HCT116 (cell line): Measurements from ENCODE around the gene COL26A1. TPM values are rescaled to one million over a fixed set of nuclear protein-coding genes. Genes with fewer than 3 reads are reported as not detected.

Experiments used
- ATAC-seq: fragments of 200-7000 bp; cut with Tn5 transposase; 2 replicates; pipeline ENCODE4 v1.9.1; 2020; ENCODE audit warnings: mild to moderate bottlenecking, moderate library complexity
- BruUV-seq: library from RNA; stranded (reverse); fragments of 400-500 nt; replicated peaks from 2 replicates; lab custom pipeline; 2021; lab: Mats Ljungman, UMichigan
- CTCF ChIA-PET: fragments of 300-600 bp; sonication (Branson Sonifier 250); formaldehyde crosslinking; loops from one replicate; lab custom pipeline; 2021; ENCODE audit warnings: antibody characterized with exemption; lab: Charles Lee
- POLR2A ChIA-PET: fragments of 300-600, 350-600 bp; sonication (Branson Sonifier 250); formaldehyde crosslinking; loops from one replicate; lab custom pipeline; 2021; ENCODE audit warnings: antibody characterized with exemption; lab: Charles Lee
- RAD21 ChIA-PET, 2 experiments: fragments of 300-600 bp; sonication (Branson Sonifier 250); formaldehyde crosslinking; loops; one replicate each; lab custom pipeline; 2023; ENCODE audit warnings: low total read pairs in 2 of 2; ENCODE audit not compliant: uncharacterized antibody in 2 of 2, unreplicated experiment in 2 of 2, low non-redundant PET in 1 of 2; lab: Charles Lee
- DNase-seq: peaks from one replicate; pipeline ENCODE4 v3.0.0-alpha.2; 2010; ENCODE audit warnings: low read depth, low spot score
- H2AFZ ChIP-seq: fragments of 200-600 bp; shearing (Covaris generic), sonication (generic); 2 replicates; pipeline ENCODE4 v1.6.1; 2017; ENCODE audit warnings: low read depth, mixed run types, mixed read lengths, antibody characterized with exemption, low read length; ENCODE audit not compliant: poor library complexity, severe bottlenecking
- H3K27ac ChIP-seq: 2 replicates; pipeline ENCODE4 v1.5.1; 2012; ENCODE audit warnings: low read depth, low read length
- H3K27me3 ChIP-seq: fragments of 200-600 bp; sonication (generic); 2 replicates; pipeline ENCODE4 v1.6.1; 2016; ENCODE audit warnings: mixed run types, low read length, mixed read lengths; ENCODE audit not compliant: insufficient read depth
- H3K36me3 ChIP-seq, 2 experiments: fragments of 200-500 bp in 1 of 2; fragments of 200-600 bp in 1 of 2; sonication (Bioruptor generic) in 1 of 2; sonication (generic) in 1 of 2; 2 replicates each; pipeline versions ENCODE4 v1.5.1 to v1.6.1; 2014 to 2016; ENCODE audit warnings: low read length in 2 of 2, inconsistent platforms in 1 of 2, mixed read lengths in 1 of 2, mixed run types in 1 of 2; ENCODE audit not compliant: insufficient read depth in 2 of 2, control insufficient read depth in 1 of 2
- H3K4me1 ChIP-seq, 2 experiments: fragments of 200-600 bp in 1 of 2; sonication (generic) in 1 of 2; 2 replicates each; pipeline versions ENCODE4 v1.5.1 to v1.6.1; 2012 to 2017; ENCODE audit warnings: low read length in 2 of 2, inconsistent platforms in 1 of 2, mild to moderate bottlenecking in 1 of 2, mixed read lengths in 1 of 2, mixed run types in 1 of 2, moderate library complexity in 1 of 2; ENCODE audit not compliant: insufficient read depth in 2 of 2, control insufficient read depth in 1 of 2
- H3K4me2 ChIP-seq: fragments of 200-600 bp; sonication (generic); 2 replicates; pipeline ENCODE4 v1.6.1; 2017; ENCODE audit warnings: mixed run types, low read length, mixed read lengths
- H3K4me3 ChIP-seq, 2 experiments: fragments of 200-600 bp in 1 of 2; sonication (generic) in 1 of 2; replicated peaks in 1 of 2; 2 replicates each; pipeline ENCODE4 v1.5.1; 2011 to 2016; ENCODE audit warnings: low read length in 2 of 2, control low read depth in 1 of 2, low read depth in 1 of 2, mild to moderate bottlenecking in 1 of 2, mixed read lengths in 1 of 2, mixed run types in 1 of 2
- H3K79me2 ChIP-seq: fragments of 200-600 bp; sonication (generic); 2 replicates; pipeline ENCODE4 v1.6.1; 2017; ENCODE audit warnings: mild to moderate bottlenecking, mixed run types, low read length, moderate library complexity, mixed read lengths; ENCODE audit not compliant: insufficient read depth
- H3K9ac ChIP-seq: fragments of 200-600 bp; sonication (generic); 2 replicates; pipeline ENCODE4 v1.6.1; 2016; ENCODE audit warnings: low read length, mixed read lengths
- H3K9me2 ChIP-seq: fragments of 200-600 bp; sonication (generic), shearing (Covaris generic); 2 replicates; pipeline ENCODE4 v1.6.1; 2017; ENCODE audit warnings: mixed run types, mild to moderate bottlenecking, moderate library complexity; ENCODE audit not compliant: insufficient read depth
- H3K9me3 ChIP-seq, 2 experiments: fragments of 200-500 bp in 1 of 2; fragments of 200-600 bp in 1 of 2; sonication (Bioruptor generic) in 1 of 2; sonication (generic) in 1 of 2; 2 replicates each; pipeline ENCODE4 v1.6.1; 2014 to 2017; ENCODE audit warnings: low read length in 2 of 2, mixed read lengths in 2 of 2, inconsistent platforms in 1 of 2, low read depth in 1 of 2, mild to moderate bottlenecking in 1 of 2, mixed run types in 1 of 2, moderate library complexity in 1 of 2; ENCODE audit not compliant: control insufficient read depth in 1 of 2, insufficient read depth in 1 of 2
- H4K20me1 ChIP-seq: fragments of 200-600 bp; sonication (generic), shearing (Covaris generic); 2 replicates; pipeline ENCODE4 v1.6.1; 2017; ENCODE audit warnings: mixed run types, mild to moderate bottlenecking, moderate library complexity; ENCODE audit not compliant: insufficient read depth
- EGR1 ChIP-seq: IDR thresholded peaks from 2 replicates; pipeline ENCODE4 v1.6.1; 2012; ENCODE audit warnings: low read depth
- ELF1 ChIP-seq: IDR thresholded peaks from 2 replicates; pipeline ENCODE4 v1.6.1; 2012; ENCODE audit warnings: low read depth, borderline replicate concordance
- FOSL1 ChIP-seq: IDR thresholded peaks from 2 replicates; pipeline ENCODE4 v1.6.1; 2012; ENCODE audit warnings: low read depth
- JUND ChIP-seq: IDR thresholded peaks from 2 replicates; pipeline ENCODE4 v1.6.1; 2012
- POLR2AphosphoS5 ChIP-seq: IDR thresholded peaks from 2 replicates; pipeline ENCODE4 v1.6.1; 2011; ENCODE audit warnings: mild to moderate bottlenecking, low read depth, low read length, moderate library complexity
- RAD21 ChIP-seq: IDR thresholded peaks from 2 replicates; pipeline ENCODE4 v1.6.1; 2012; ENCODE audit warnings: low read depth, mild to moderate bottlenecking
- SIN3A ChIP-seq: IDR thresholded peaks from 2 replicates; pipeline ENCODE4 v1.6.1; 2012; ENCODE audit warnings: low read depth
- SP1 ChIP-seq: IDR thresholded peaks from 2 replicates; pipeline ENCODE4 v1.6.1; 2012; ENCODE audit warnings: low read depth
- SRF ChIP-seq: IDR thresholded peaks from 2 replicates; pipeline ENCODE4 v1.6.1; 2012; ENCODE audit warnings: low read depth
- YY1 ChIP-seq: IDR thresholded peaks from 2 replicates; pipeline ENCODE4 v1.6.1; 2011; ENCODE audit warnings: low read length, low read depth, moderate library complexity, mild to moderate bottlenecking; ENCODE audit not compliant: insufficient replicate concordance; ENCODE audit errors: extremely low read depth
- intact Hi-C: fragments of 100-400 bp; cut with micrococcal nuclease; formaldehyde crosslinking; loops from 2 replicates; pipeline ENCODE4 v1.10.0; 2022
- total RNA-seq: library from RNA; stranded (reverse); gene quantifications from one replicate; pipeline ENCODE4 v1.2.1, GENCODE V29; 2021; ENCODE audit not compliant: unreplicated experiment
- TF ChIP-seq, protein P1 (sequence below): IDR thresholded peaks from 2 replicates; pipeline ENCODE4 v1.6.1; 2012
- TF ChIP-seq, protein P2 (sequence below), 3 experiments: fragments of 200-600 bp in 1 of 3; sonication (generic) in 1 of 3; IDR thresholded peaks in 2 of 3; conservative IDR thresholded peaks in 1 of 3; 2 replicates each; pipeline ENCODE4 v1.5.1; 2012 to 2017; ENCODE audit warnings: low read depth in 2 of 3, low read length in 2 of 3, antibody characterized with exemption in 1 of 3, borderline replicate concordance in 1 of 3, control low read depth in 1 of 3, mild to moderate bottlenecking in 1 of 3, mixed read lengths in 1 of 3, mixed run types in 1 of 3, moderate library complexity in 1 of 3; ENCODE audit not compliant: insufficient read depth in 1 of 3

Gene COL26A1
- total RNA-seq, 1 experiment from 2014 or later, result 0.27 TPM

DNA sequence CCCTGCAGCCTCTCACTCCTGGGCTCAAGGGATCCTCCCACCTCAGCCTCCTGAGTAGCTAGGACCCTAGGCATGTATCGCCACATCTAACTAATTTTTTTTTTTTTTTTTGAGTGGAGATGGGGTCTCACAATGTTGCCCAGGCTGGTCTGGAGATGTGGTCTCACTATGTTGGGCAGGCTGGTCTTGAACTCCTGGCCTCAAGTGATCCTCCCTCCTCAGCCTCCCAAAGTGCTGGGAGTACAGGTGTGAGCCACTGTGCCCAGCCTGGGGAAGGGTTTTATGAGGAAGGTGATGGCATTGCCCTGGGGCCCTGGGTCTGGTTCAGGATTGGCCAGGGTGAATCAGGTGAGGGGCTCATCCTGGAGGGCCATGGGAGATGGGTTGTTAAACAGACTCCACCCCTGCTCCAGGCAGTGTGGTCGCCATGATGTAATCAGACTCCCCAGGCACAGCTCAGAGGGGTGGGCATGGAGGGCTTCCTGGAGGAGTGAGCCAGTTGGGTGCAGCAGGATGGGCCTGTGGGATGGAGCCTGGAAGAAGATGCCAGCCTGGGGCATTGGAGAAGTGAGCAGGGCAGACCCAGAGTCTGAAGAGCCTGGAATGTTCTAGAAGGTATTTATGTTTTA is 183.7 kb downstream of the COL26A1 start:
- Histone ChIP-seq H2AFZ (no peak overlapping the region), H3K4me2 (no peak overlapping the region), H3K36me3 (no peaks in the 10 kb centered on the region)
- POLR2A ChIA-PET, result no interaction called here
- TF ChIP-seq SIN3A, result no peak
- TF ChIP-seq POLR2AphosphoS5, result no peak
- TF ChIP-seq JUND, result no peak
- no peak for TF ChIP-seq SRF
- no peak for TF ChIP-seq FOSL1
- no peak for TF ChIP-seq RAD21
- no peak for TF ChIP-seq EGR1
- TF ChIP-seq, protein P1, sequence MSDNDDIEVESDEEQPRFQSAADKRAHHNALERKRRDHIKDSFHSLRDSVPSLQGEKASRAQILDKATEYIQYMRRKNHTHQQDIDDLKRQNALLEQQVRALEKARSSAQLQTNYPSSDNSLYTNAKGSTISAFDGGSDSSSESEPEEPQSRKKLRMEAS, result no peak
- TF ChIP-seq, protein P2, sequence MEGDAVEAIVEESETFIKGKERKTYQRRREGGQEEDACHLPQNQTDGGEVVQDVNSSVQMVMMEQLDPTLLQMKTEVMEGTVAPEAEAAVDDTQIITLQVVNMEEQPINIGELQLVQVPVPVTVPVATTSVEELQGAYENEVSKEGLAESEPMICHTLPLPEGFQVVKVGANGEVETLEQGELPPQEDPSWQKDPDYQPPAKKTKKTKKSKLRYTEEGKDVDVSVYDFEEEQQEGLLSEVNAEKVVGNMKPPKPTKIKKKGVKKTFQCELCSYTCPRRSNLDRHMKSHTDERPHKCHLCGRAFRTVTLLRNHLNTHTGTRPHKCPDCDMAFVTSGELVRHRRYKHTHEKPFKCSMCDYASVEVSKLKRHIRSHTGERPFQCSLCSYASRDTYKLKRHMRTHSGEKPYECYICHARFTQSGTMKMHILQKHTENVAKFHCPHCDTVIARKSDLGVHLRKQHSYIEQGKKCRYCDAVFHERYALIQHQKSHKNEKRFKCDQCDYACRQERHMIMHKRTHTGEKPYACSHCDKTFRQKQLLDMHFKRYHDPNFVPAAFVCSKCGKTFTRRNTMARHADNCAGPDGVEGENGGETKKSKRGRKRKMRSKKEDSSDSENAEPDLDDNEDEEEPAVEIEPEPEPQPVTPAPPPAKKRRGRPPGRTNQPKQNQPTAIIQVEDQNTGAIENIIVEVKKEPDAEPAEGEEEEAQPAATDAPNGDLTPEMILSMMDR (IDR thresholded peaks at IDR 0.05 in 2 of 3, conservative IDR thresholded peaks at IDR 0.05 in 1 of 3; ENCODE audit: borderline replicate concordance in 1 of 3, insufficient read depth in 1 of 3, low read depth in 2 of 3, low read length in 2 of 3), result no peak
- TF ChIP-seq YY1, result no peak
- TF ChIP-seq SP1, result no peak
- TF ChIP-seq ELF1, result no peak
- TF ChIP-seq, all 23 proteins: peak for 0
- ChIA-PET CTCF (no interaction called here), RAD21 (no interaction called here)
- ATAC-seq, result no peak
- Histone ChIP-seq H4K20me1 (no peaks in the 10 kb centered on the region), H3K4me3 (no peak overlapping the region), H3K27me3 (no peaks in the 10 kb centered on the region), H3K27ac (no peak overlapping the region), H3K9ac (no peak overlapping the region), H3K79me2 (no peaks in the 10 kb centered on the region), H3K9me2 (no peaks in the 10 kb centered on the region), H3K9me3 (no peaks in the 10 kb centered on the region), H3K4me1 (peaks cover 0 to 7% of the 10 kb centered on the region in 2 experiments; a peak in 1 of 4 replicates)
- intact Hi-C loops, result no loop called here
- no peak for DNase-seq
- BruUV-seq, result no TSS peak
